ENCODE measurements around the gene BTG1.
A peak's percentile ranks its signal among the peaks of the same experiment; 100 is the strongest.

Gene BTG1, protein sequence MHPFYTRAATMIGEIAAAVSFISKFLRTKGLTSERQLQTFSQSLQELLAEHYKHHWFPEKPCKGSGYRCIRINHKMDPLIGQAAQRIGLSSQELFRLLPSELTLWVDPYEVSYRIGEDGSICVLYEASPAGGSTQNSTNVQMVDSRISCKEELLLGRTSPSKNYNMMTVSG

GRCh38 chr12:92145731-92146496, at the start of gene BTG1:
Gene BTG1 (minus strand): TSS chr12:92145846. CDS start chr12:92145535, 311 bp downstream.
- DNase-seq = peak; percentile 90 to 98 (median 96)

DNA sequence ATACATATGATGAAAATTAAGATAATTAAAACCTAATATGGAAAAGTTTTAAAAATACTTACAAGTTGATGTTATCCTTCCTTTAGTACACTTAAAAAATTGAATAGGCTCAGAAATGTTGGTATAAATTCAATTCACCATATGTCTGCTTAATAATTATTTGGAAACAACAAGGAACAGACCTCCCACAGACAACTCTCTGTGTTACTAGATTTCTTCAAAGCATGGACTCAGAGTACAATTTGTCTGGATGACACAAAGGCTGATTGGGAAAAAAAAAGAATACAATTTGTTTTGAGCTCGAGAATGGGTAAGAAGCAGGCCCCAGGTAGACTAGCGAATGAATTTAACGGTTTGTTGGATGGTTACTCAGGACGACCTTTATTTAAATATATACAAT, 48.9 kb upstream of the BTG1 start:
- DNase-seq = no peak

DNA sequence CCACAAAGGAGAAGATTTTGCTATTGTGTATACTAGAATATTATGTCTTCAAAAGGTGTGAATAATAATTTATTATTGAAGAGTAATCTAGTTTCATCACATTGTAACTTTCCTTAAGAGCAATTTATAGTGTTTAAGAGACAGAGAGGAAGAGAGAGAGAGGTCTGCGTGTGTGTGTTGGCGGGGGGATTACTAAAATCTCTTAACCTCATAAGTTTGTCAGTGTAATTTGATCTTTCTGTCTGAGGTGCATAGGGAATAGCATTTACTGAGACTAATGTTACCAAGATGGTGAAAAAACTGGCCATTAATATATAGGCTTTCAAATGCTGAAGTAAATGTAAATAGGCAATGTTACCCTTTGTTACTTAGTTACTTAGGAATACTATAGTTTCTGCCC, 48.2 kb upstream of the BTG1 start:
- no peak for DNase-seq

DNA sequence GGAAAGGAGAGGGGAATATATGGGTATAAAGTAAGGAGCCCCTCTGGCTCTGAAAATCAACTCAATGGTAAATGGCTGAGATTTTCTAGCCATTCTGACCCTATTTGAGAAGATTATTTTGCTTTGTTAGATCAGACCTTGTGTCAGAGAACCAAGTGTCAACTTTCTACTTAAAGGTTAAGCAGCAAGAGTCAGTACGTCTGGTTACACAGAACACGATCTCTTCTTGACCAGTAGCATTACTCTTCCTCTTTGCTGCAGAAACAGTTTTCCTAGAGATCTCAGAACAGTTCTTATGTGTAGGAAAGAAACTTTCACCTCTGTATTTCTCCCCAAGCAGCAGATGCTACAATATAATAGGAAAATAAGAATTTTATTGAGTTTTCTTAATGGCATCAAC, 47.4 kb upstream of the BTG1 start:
- DNase-seq = no peak

DNA sequence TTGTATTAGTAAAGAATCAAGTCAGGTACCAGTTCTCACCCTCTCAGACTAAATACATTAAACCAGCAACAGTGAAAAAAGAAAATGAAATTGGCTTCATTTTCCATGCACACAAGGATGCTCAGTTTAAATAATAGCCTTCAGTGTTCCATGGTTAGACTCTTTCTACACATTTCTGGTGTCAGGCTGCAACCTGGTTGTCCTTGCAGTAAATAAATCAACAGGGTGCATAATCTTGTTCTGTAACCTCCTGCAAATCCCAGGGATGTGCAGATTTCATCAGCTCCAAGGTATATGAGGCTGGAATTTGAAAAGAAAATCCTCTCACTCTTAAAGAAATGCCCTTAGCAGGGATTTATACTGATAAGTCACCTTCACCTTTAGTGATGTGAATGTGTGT, 46.7 kb upstream of the BTG1 start:
- DNase-seq = no peak

DNA sequence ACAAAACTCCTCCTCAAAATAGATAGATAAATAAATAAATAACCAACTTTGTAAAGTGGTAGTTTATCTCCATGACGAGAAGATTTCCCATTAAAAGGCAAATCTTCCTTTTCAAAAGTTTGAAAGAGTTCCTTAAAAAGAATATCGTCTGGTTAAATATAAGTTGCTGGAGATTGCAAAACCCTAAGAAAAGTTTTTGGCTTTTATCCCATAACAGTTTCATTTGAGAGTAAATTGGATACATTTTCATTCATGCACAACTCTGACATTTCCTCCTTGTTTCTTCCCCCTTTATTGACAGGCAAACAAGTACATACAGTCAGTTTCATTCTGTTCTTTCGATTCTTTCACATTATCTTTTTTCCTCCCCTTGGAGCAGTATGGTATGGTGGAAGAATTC, 45.4 kb upstream of the BTG1 start:
- no peak for DNase-seq

DNA sequence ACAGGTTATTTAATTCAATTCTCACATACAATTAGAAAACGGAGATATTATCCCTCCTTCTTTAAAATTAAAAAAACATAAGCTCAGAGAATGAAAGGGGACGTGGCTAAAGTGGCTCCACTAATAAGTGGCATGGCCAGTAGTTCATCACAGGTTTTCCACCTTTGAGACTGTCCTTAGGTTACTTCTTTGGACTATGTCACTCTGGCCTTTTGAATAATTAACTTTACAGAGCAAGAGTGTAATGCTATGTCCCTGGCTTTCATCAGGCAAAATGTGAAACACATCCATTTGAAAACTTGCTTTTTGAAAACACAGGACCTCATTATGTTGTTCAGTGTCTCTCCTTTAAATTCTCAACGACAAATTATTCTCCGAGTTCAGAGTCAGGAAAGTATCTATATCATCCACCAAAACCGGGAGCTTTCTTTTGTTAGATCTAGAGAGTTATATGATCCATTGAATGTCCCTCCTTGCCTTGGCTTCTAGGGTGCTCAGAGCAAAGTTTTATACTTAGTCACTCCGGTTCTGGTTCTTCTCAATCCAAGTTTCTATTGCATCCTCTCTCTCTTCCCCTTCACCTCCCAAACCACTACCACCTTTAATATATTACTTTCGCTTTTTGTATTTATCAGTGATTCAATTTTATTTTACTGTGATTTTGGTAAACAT, 43.0 kb upstream of the BTG1 start:
- no peak for DNase-seq

DNA sequence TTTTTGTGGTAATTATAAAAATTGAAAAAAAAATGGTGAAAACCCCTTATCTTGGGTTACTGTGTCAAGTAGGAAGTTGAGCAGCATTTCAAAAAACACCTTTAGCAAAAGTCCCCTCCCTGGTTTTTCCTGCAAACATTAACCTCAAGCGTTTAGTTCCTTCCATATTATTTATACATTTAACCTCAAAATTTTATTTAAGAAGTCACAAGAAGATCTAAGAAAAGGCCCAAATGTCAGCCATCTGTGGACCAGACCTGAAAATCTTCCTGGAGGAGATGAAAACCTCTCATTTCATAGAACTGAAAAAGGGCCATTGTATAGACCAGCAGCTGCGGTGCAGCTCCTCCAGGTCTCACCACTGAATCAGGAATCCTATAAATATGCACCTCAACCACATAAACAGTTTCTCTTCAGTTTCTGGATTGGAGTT, 40.4 kb upstream of the BTG1 start:
- DNase-seq = no peak

- no peak for DNase-seq
These were observed 39.4 kb upstream of the BTG1 start for GRCh38 chr12:92185052-92185451.

- DNase-seq = no peak
These were observed 37.9 kb upstream of the BTG1 start for GRCh38 chr12:92183575-92183974.

GRCh38 chr12:92178340-92178739, 32.7 kb upstream of the BTG1 start:
- no peak for DNase-seq

GRCh38 chr12:92176646-92177045, 31.0 kb upstream of the BTG1 start:
- no peak for DNase-seq

GRCh38 chr12:92175961-92176360, 30.3 kb upstream of the BTG1 start:
- DNase-seq = no peak

- DNase-seq = no peak
These were observed 24.4 kb upstream of the BTG1 start for GRCh38 chr12:92170050-92170449.

- no peak for DNase-seq
These were observed 21.4 kb upstream of the BTG1 start for GRCh38 chr12:92167075-92167474.

DNA sequence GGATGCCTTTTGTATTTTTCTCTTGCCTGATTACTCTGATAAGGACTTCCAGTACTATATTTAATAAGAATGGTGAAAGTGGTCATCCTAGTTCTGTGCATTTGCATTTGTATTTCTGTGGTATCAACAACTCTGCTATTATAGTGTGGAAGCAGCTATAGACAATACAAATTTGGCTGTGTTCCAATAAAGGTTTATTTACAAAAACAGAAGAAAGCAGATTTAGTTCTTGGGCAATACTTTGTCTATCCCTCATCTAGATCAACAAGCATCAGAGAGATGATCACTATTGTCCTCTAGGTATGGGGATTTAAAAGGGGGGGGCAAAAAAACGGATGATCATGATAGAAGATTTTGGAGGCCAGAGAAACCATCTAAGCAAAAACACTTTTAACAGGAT, 19.1 kb upstream of the BTG1 start:
- DNase-seq = no peak

GRCh38 chr12:92162079-92162478, 16.4 kb upstream of the BTG1 start:
- DNase-seq = no peak

DNA sequence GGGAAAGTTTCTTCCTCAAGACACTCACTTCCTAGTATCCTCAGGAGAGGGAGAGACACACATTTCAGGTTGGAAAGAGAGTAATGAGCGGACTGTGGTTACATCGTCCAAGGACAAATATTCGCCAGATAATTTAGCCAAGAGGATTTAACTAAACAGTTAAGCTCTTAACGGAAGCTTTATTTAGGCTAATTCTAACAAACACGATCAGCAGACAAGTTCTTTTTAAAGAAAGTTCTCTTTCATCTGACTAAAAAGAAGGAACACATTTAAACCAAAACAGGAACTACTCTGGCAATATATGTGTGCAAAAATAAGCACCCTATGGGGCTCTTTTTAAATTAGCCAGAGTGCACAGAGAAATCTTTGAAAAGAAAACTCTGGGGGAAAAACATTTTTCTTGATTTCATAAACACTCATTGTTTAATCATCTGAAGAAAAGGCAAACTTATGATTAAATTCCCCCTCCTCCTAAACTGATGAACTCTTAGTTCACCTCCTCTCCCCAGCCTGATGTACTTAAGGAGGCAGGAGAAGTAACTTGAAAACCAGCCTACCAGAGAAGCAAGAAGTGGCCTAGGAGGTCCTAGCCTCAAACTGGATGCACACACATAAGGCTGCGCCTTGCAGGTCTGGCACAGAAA, 13.3 kb upstream of the BTG1 start:
- no peak for DNase-seq

- no peak for DNase-seq
These were observed 11.2 kb upstream of the BTG1 start for GRCh38 chr12:92156704-92157395.

GRCh38 chr12:92156139-92156538, 10.5 kb upstream of the BTG1 start:
- no peak for DNase-seq

- no peak for DNase-seq
These were observed 10.1 kb upstream of the BTG1 start for GRCh38 chr12:92155733-92156132.

- no peak for DNase-seq
These were observed 6.3 kb upstream of the BTG1 start for GRCh38 chr12:92151916-92152315.

DNA sequence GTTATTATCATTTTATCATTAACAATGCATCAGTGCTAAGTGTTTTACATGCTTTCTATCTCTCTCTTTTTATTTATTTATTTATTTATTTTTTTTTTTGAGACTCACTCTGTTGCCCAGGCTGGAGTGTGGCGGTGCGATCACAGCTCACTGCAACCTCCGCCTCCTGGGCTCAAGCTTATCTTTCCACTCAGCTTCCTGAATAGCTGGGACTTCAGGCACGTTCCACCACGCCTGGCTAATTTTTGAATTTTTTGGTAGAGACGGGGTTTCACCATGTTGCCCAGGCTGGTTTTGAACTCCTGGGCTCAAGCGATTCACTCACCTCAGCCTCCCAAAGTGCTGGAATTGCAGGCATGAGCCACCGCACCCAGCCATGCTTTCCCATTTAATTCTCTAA, 3.9 kb upstream of the BTG1 start:
- no peak for DNase-seq

All from activated naive CD4-positive, alpha-beta T cell (primary cell).